HepG2 (cell line): Measurements from ENCODE around the gene CNBD2. TPM values are rescaled to one million over a fixed set of nuclear protein-coding genes. Genes with fewer than 3 reads are reported as not detected.

ENCODE experiments used
- CCDC6 ChIP-seq: sonication (generic); formaldehyde crosslinking; IDR thresholded peaks from 2 replicates; pipeline ENCODE4 v1.8.1; 2022; ENCODE audit warnings: mild to moderate bottlenecking, missing genetic modification reagents, moderate library complexity
- HDAC1 ChIP-seq: sonication (generic); formaldehyde crosslinking; IDR thresholded peaks from 2 replicates; pipeline ENCODE4 v1.5.1; 2020; ENCODE audit warnings: mild to moderate bottlenecking, missing genetic modification reagents
- MATR3 ChIP-seq: sonication (generic); formaldehyde crosslinking; IDR thresholded peaks from 2 replicates; pipeline ENCODE4 v1.4.0; 2020; ENCODE audit warnings: missing genetic modification reagents
- MIXL1 ChIP-seq: IDR thresholded peaks from 2 replicates; pipeline ENCODE4 v1.6.1; 2016
- REPIN1 ChIP-seq: sonication (generic); formaldehyde crosslinking; IDR thresholded peaks from 2 replicates; pipeline ENCODE4 v1.8.0; 2022; ENCODE audit warnings: missing genetic modification reagents, low read depth, mild to moderate bottlenecking, borderline replicate concordance
- RXRB ChIP-seq: IDR thresholded peaks from 2 replicates; pipeline ENCODE4 v1.6.1; 2016; ENCODE audit warnings: borderline replicate concordance, missing genetic modification reagents, missing compliant biosample characterization
- STAG1 ChIP-seq: sonication (generic); formaldehyde crosslinking; IDR thresholded peaks from 2 replicates; pipeline ENCODE4 v1.4.0; 2020; ENCODE audit warnings: missing genetic modification reagents
- TOPORS ChIP-seq: sonication (generic); formaldehyde crosslinking; IDR thresholded peaks from 2 replicates; pipeline ENCODE4 v1.8.0; 2023; ENCODE audit warnings: mild to moderate bottlenecking, missing genetic modification reagents
- U2AF2 ChIP-seq: fragments of 200-400 bp; formaldehyde crosslinking; IDR thresholded peaks from 2 replicates; pipeline ENCODE4 v1.6.1; 2017; ENCODE audit warnings: low read depth, mild to moderate bottlenecking, low read length
- ZNF180 ChIP-seq: sonication (generic); formaldehyde crosslinking; IDR thresholded peaks from 2 replicates; pipeline ENCODE4 v1.4.0; 2020; ENCODE audit warnings: low read depth, missing genetic modification reagents, borderline replicate concordance
- ZNF746 ChIP-seq: sonication (generic); formaldehyde crosslinking; IDR thresholded peaks from 2 replicates; pipeline ENCODE4 v1.8.0; 2022; ENCODE audit warnings: mild to moderate bottlenecking, missing genetic modification reagents
- ZNF772 ChIP-seq: sonication (generic); formaldehyde crosslinking; IDR thresholded peaks from 2 replicates; pipeline ENCODE4 v1.5.0; 2020; ENCODE audit warnings: mild to moderate bottlenecking, missing genetic modification reagents
- ZSCAN22 ChIP-seq: sonication (generic); formaldehyde crosslinking; IDR thresholded peaks from 2 replicates; pipeline ENCODE4 v1.4.0; 2020; ENCODE audit warnings: mild to moderate bottlenecking, missing genetic modification reagents
- polyA plus RNA-seq, 8 experiments: library from polyadenylated mRNA; depleted of rRNA in 3 of 8; stranded (reverse) in 7 of 8; unstranded in 1 of 8; fragments of >200 nt; fragmentation: Illumina TruSeq in 4 of 8; extraction: Trizol in 4 of 8; gene quantifications; 2 replicates each; pipeline versions ENCODE4 v1.2.1 to v1.2.3, GENCODE V29; 2011 to 2016; ENCODE audit warnings: low read depth in 4 of 8, missing spikeins in 1 of 8, mixed read lengths in 1 of 8; ENCODE audit not compliant: insufficient read depth in 1 of 8
- total RNA-seq, 5 experiments: library from RNA; depleted of rRNA; stranded (reverse); fragments of >200 nt; fragmentation: Illumina TruSeq; extraction: Trizol; gene quantifications; 2 replicates each; pipeline ENCODE4 v1.2.3, GENCODE V29; 2016; ENCODE audit warnings: low read depth in 1 of 5
- TF ChIP-seq, protein P1 (sequence below): sonication (generic); formaldehyde crosslinking; IDR thresholded peaks from 2 replicates; pipeline ENCODE4 v1.4.0; 2020; ENCODE audit warnings: missing genetic modification reagents, mild to moderate bottlenecking, borderline replicate concordance
- TF ChIP-seq, protein P2 (sequence below), 2 experiments: IDR thresholded peaks; 2 replicates each; pipeline ENCODE4 v1.6.1; 2011 to 2012; ENCODE audit warnings: low read length in 2 of 2, borderline replicate concordance in 1 of 2, low read depth in 1 of 2, mild to moderate bottlenecking in 1 of 2, moderate library complexity in 1 of 2
- TF ChIP-seq, protein P3 (sequence below): sonication (generic); formaldehyde crosslinking; IDR thresholded peaks from 2 replicates; pipeline ENCODE4 v1.4.0; 2020; ENCODE audit warnings: mild to moderate bottlenecking, missing genetic modification reagents, borderline replicate concordance
- TF ChIP-seq, protein P4 (sequence below): sonication (generic); formaldehyde crosslinking; IDR thresholded peaks from 2 replicates; pipeline ENCODE4 v1.8.1; 2023; ENCODE audit warnings: mild to moderate bottlenecking, inconsistent platforms, moderate library complexity, missing genetic modification reagents, borderline replicate concordance
- TF ChIP-seq, protein P5 (sequence below): sonication (generic); formaldehyde crosslinking; conservative IDR thresholded peaks from 2 replicates; pipeline ENCODE4 v1.4.0; 2020; ENCODE audit warnings: missing genetic modification reagents

The CNBD2 gene
- total and polyA plus RNA-seq, 2 of the 13 experiments (the other 11 are each of a cell fraction or from before 2014, with no cell fraction given), result 12.4 to 22.8 TPM

DNA sequence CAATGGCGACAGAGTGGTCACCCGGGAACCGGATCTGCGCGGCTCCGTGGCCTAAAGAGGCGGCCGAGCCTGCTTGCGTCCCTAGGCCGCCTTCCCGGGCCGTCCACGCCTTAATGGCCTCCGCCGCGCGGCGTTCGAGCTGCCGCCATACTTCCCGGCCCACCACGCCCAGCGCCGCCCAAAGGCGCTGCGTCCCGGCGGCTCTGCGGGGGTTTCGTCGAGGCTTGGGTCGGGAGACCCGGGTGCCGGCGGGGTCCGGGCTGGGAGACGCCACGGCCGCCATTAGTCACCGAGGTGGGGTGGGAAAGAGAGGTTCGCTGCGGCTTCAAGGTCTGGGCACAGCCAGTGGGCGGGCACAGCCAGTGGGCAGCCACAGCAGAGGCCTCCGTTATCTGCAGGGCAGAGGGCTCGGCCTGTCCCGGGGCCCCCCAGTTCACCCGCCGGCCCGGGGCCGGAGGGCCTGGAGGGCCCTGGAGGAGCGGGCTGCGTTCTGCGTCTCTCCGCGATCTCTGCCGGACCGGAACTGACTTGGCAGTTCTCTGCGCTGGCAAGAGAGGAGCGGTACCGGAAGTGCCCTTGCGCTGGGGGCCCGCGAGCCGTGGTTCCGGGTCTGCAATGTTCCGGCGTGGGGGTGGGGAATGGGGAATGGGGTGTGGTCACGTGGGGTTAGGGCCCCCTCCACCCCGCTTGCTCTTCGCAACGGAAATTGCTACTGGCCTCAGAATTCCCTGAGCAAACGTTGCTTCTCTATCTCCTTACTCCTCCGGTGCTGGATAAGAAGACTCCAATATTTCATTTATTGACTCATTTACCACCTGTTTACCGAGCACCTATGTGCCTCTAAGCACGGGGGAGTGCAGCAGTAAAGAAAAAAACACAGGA lies 82.3 kb downstream of the CNBD2 start (continued):
- TF ChIP-seq, protein P1, sequence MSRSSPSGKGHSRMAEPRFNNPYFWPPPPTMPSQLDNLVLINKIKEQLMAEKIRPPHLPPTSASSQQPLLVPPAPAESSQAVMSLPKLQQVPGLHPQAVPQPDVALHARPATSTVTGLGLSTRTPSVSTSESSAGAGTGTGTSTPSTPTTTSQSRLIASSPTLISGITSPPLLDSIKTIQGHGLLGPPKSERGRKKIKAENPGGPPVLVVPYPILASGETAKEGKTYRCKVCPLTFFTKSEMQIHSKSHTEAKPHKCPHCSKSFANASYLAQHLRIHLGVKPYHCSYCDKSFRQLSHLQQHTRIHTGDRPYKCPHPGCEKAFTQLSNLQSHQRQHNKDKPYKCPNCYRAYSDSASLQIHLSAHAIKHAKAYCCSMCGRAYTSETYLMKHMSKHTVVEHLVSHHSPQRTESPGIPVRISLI, result peak; percentile 69; the same call in 1 of the 2 replicates
- TF ChIP-seq ZNF746 (CRISPR knock-in tag), result peak; percentile 89
- peak; percentile 80; the same call in 1 of the 2 replicates for TF ChIP-seq U2AF2
- TF ChIP-seq, protein P2, sequence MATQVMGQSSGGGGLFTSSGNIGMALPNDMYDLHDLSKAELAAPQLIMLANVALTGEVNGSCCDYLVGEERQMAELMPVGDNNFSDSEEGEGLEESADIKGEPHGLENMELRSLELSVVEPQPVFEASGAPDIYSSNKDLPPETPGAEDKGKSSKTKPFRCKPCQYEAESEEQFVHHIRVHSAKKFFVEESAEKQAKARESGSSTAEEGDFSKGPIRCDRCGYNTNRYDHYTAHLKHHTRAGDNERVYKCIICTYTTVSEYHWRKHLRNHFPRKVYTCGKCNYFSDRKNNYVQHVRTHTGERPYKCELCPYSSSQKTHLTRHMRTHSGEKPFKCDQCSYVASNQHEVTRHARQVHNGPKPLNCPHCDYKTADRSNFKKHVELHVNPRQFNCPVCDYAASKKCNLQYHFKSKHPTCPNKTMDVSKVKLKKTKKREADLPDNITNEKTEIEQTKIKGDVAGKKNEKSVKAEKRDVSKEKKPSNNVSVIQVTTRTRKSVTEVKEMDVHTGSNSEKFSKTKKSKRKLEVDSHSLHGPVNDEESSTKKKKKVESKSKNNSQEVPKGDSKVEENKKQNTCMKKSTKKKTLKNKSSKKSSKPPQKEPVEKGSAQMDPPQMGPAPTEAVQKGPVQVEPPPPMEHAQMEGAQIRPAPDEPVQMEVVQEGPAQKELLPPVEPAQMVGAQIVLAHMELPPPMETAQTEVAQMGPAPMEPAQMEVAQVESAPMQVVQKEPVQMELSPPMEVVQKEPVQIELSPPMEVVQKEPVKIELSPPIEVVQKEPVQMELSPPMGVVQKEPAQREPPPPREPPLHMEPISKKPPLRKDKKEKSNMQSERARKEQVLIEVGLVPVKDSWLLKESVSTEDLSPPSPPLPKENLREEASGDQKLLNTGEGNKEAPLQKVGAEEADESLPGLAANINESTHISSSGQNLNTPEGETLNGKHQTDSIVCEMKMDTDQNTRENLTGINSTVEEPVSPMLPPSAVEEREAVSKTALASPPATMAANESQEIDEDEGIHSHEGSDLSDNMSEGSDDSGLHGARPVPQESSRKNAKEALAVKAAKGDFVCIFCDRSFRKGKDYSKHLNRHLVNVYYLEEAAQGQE (IDR thresholded peaks at IDR 0.05; ENCODE audit: borderline replicate concordance in 1 of 2, low read depth in 1 of 2, low read length in 2 of 2), result no peak; a peak in 1 of 4 replicates
- TF ChIP-seq TOPORS (CRISPR knock-in tag), result peak; percentile 98
- TF ChIP-seq STAG1 (CRISPR knock-in tag), result no peak
- TF ChIP-seq, protein P3, sequence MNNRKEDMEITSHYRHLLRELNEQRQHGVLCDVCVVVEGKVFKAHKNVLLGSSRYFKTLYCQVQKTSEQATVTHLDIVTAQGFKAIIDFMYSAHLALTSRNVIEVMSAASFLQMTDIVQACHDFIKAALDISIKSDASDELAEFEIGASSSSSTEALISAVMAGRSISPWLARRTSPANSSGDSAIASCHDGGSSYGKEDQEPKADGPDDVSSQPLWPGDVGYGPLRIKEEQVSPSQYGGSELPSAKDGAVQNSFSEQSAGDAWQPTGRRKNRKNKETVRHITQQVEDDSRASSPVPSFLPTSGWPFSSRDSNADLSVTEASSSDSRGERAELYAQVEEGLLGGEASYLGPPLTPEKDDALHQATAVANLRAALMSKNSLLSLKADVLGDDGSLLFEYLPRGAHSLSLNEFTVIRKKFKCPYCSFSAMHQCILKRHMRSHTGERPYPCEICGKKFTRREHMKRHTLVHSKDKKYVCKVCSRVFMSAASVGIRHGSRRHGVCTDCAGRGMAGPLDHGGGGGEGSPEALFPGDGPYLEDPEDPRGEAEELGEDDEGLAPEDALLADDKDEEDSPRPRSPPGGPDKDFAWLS, result peak; percentile 95; the same call in 1 of the 2 replicates
- TF ChIP-seq HDAC1 (CRISPR knock-in tag), result peak; percentile 96
- TF ChIP-seq MATR3 (CRISPR knock-in tag), result no peak
- peak; percentile 87 for TF ChIP-seq MIXL1 (CRISPR knock-in tag)
- TF ChIP-seq CCDC6 (CRISPR knock-in tag), result peak; percentile 97
- TF ChIP-seq, protein P4, sequence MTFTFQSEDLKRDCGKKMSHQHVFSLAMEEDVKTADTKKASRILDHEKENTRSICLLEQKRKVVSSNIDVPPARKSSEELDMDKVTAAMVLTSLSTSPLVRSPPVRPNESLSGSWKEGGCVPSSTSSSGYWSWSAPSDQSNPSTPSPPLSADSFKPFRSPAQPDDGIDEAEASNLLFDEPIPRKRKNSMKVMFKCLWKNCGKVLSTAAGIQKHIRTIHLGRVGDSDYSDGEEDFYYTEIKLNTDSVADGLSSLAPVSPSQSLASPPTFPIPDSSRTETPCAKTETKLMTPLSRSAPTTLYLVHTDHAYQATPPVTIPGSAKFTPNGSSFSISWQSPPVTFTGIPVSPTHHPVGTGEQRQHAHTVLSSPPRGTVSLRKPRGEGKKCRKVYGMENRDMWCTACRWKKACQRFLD (CRISPR knock-in tag), result peak; percentile 97; the same call in 1 of the 2 replicates
- peak; percentile 98 for TF ChIP-seq REPIN1 (CRISPR knock-in tag)
- peak; percentile 89 for TF ChIP-seq ZSCAN22 (CRISPR knock-in tag)
- peak; percentile 79; the same call in 1 of the 2 replicates for TF ChIP-seq RXRB (CRISPR knock-in tag)
- TF ChIP-seq ZNF772 (CRISPR knock-in tag), result peak; percentile 100
- TF ChIP-seq, protein P5, sequence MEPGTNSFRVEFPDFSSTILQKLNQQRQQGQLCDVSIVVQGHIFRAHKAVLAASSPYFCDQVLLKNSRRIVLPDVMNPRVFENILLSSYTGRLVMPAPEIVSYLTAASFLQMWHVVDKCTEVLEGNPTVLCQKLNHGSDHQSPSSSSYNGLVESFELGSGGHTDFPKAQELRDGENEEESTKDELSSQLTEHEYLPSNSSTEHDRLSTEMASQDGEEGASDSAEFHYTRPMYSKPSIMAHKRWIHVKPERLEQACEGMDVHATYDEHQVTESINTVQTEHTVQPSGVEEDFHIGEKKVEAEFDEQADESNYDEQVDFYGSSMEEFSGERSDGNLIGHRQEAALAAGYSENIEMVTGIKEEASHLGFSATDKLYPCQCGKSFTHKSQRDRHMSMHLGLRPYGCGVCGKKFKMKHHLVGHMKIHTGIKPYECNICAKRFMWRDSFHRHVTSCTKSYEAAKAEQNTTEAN, result peak; percentile 72; the same call in 1 of the 2 replicates
- TF ChIP-seq ZNF180 (CRISPR knock-in tag), result no peak
